BE2C (cell line): ENCODE measurements around the gene UBE2L6. TPM values are rescaled to one million over a fixed set of nuclear protein-coding genes. Genes with fewer than 3 reads are reported as not detected.

Source experiments
- DNase-seq: peaks from one replicate; pipeline ENCODE4 v3.0.0-alpha.2; 2020
- H3K27me3 ChIP-seq: fragments of 250-450 bp; sonication (Bioruptor Pico); 2 replicates; pipeline ENCODE4 v1.5.1; 2020; ENCODE audit warnings: mild to moderate bottlenecking
- H3K36me3 ChIP-seq: fragments of 250-450 bp; sonication (Bioruptor Pico); 2 replicates; pipeline ENCODE4 v1.5.1; 2020; ENCODE audit warnings: mild to moderate bottlenecking
- H3K4me1 ChIP-seq: fragments of 250-450 bp; sonication (Bioruptor Pico); 2 replicates; pipeline ENCODE4 v1.5.1; 2020
- H3K4me3 ChIP-seq: 2 replicates; pipeline ENCODE4 v1.5.1; 2011; ENCODE audit warnings: low read depth, low read length
- H3K9me3 ChIP-seq: fragments of 250-450 bp; sonication (Bioruptor Pico); 2 replicates; pipeline ENCODE4 v1.5.1; 2020
- polyA plus RNA-seq: library from polyadenylated mRNA; unstranded; fragments of >200 nt; gene quantifications from one replicate; pipeline ENCODE4 v1.2.1, GENCODE V29; 2012; ENCODE audit warnings: low read depth, missing spikeins; ENCODE audit not compliant: insufficient read length, insufficient read depth
- TF ChIP-seq, protein P1 (sequence below): IDR thresholded peaks from 2 replicates; pipeline ENCODE4 v1.5.1; 2012; ENCODE audit warnings: mild to moderate bottlenecking, low read depth, low read length

Gene UBE2L6
- 2.0 TPM for polyA plus RNA-seq

DNA sequence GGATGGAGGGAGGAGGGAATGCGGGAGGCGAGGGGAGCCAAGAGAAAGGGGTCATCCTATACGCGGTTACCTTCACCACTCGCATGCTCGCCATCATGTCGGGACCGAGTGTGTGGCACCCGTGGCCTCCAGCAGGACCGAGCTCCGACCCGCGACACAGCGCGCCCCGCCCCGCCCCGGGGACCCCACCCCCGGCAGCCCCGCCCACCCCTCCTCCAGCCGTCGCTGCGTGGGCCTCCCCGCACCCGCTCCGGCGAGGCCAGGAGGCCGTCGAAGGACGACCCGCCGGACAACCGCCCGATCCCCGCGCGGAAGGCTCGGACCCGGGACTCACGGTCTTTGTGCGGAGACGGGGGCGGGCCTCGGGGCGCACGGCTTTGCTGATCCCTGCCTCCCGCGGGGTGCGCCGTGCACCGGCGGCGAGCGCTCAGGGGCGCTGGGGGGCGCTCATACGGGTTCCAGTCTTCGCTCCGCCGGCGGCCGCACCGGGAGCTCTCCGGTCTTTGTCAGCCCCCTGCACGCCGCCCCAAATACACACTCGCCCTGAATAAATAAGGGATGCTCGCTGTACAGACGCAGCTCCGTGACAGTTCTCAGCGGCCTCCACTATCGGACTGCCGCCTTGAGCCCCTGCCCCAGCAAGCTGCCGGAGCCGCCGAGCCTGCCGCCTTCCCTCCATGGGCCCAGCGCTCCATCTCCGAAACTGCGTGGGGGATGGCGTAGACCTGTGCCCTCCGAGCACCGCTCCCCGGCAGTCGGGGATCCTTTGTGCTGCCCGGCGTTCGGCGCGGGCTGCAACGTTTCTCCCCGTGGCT lies at the start of gene UBE2L6:
UBE2L6 (minus strand) TSS at position 158 of the 815 bp plus-strand sequence; CDS start at position 97, 61 bp downstream.
- no peaks in the 10 kb centered on the region for H3K36me3 ChIP-seq
- H3K4me3 ChIP-seq = peak within 1 kb of the TSS; percentile 54
- DNase-seq = peak; percentile 17

DNA sequence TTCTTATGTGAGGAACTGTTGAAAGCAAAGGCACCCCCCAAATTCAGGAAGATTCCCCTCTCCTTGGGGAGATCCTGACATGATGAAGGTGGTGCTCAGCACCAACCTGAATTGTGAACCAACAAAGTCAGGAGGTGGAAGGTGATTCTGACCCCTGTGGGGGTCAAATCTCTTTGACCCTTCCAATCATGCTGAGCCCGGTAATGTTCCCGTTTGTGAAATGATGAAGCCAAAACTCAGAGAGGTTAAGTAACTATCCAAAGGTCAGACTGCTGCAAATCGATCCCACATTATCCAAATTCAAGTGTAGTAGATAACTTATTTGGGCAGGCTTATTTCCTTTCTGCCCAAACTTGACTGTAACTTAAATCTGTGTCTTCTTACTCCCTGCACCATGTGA lies 49.1 kb upstream of the UBE2L6 start:
- Histone ChIP-seq H3K4me3 (no peak overlapping the region), H3K9me3 (no peaks in the 10 kb centered on the region), H3K27me3 (no peaks in the 10 kb centered on the region), H3K4me1 (no peaks in the 10 kb centered on the region), H3K36me3 (no peaks in the 10 kb centered on the region)
- TF ChIP-seq, protein P1, sequence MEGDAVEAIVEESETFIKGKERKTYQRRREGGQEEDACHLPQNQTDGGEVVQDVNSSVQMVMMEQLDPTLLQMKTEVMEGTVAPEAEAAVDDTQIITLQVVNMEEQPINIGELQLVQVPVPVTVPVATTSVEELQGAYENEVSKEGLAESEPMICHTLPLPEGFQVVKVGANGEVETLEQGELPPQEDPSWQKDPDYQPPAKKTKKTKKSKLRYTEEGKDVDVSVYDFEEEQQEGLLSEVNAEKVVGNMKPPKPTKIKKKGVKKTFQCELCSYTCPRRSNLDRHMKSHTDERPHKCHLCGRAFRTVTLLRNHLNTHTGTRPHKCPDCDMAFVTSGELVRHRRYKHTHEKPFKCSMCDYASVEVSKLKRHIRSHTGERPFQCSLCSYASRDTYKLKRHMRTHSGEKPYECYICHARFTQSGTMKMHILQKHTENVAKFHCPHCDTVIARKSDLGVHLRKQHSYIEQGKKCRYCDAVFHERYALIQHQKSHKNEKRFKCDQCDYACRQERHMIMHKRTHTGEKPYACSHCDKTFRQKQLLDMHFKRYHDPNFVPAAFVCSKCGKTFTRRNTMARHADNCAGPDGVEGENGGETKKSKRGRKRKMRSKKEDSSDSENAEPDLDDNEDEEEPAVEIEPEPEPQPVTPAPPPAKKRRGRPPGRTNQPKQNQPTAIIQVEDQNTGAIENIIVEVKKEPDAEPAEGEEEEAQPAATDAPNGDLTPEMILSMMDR = no peak
- no peak for DNase-seq

More for the DNA sequence above, at the start of gene UBE2L6:
- Histone ChIP-seq H3K9me3 (no peaks in the 10 kb centered on the region), H3K4me1 (no peaks in the 10 kb centered on the region), H3K27me3 (no peaks in the 10 kb centered on the region; the same call in 1 of the 2 replicates)
- TF ChIP-seq, protein P1 = no peak

GRCh38 chr11:57615308-57615707 lies 47.8 kb upstream of the UBE2L6 start:
- TF ChIP-seq, protein P1 = no peak
- H3K4me3 ChIP-seq = no peak overlapping the region
- H3K4me1 ChIP-seq = no peaks in the 10 kb centered on the region
- DNase-seq = no peak
- H3K36me3 ChIP-seq = no peaks in the 10 kb centered on the region
- H3K27me3 ChIP-seq = no peaks in the 10 kb centered on the region
- H3K9me3 ChIP-seq = no peaks in the 10 kb centered on the region

- no peaks in the 10 kb centered on the region for H3K36me3 ChIP-seq
- TF ChIP-seq, protein P1 = no peak
- H3K27me3 ChIP-seq = no peaks in the 10 kb centered on the region
- H3K4me1 ChIP-seq = no peaks in the 10 kb centered on the region
- no peak overlapping the region for H3K4me3 ChIP-seq
- DNase-seq = no peak
- no peaks in the 10 kb centered on the region for H3K9me3 ChIP-seq
Observed at GRCh38 chr11:57614234-57614772, 46.8 kb upstream of the UBE2L6 start.

- TF ChIP-seq, protein P1 = no peak
- no peaks in the 10 kb centered on the region for H3K36me3 ChIP-seq
- H3K27me3 ChIP-seq = no peaks in the 10 kb centered on the region
- H3K4me1 ChIP-seq = no peaks in the 10 kb centered on the region
- H3K4me3 ChIP-seq = no peak overlapping the region
- no peaks in the 10 kb centered on the region for H3K9me3 ChIP-seq
- no peak for DNase-seq
Observed at GRCh38 chr11:57610170-57610569, 42.7 kb upstream of the UBE2L6 start.

DNA sequence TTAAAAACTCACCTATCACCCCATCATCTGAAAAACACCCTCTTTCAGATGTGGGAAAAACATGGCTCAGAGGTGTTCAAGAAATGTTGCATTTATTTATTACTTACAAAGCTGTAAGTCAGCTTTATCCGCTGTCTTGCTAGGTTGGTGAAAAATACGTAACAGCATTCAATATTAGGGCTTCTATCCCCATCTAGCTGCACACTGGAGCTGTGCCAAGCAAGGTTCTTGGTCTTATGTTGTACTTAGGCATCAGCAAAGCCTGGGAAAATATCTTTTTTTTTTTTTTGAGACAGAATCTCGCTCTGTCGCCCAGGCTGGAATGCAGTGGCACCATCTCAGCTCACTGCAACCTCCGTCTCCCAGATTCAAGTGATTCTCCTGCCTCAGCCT lies 37.6 kb upstream of the UBE2L6 start:
- Histone ChIP-seq H3K36me3 (no peaks in the 10 kb centered on the region), H3K4me1 (no peaks in the 10 kb centered on the region), H3K9me3 (no peaks in the 10 kb centered on the region), H3K27me3 (no peaks in the 10 kb centered on the region), H3K4me3 (no peak overlapping the region)
- TF ChIP-seq, protein P1 = no peak
- DNase-seq = no peak
